Esophagus muscularis mucosa (tissue), 4 donors: ENCODE results near the gene RABGGTA. TPM values are rescaled to one million over a fixed set of nuclear protein-coding genes. Genes with fewer than 3 reads are reported as not detected.

ENCODE experiments used
- DNase-seq: peaks from one replicate; pipeline ENCODE4 v3.0.0-alpha.2; 2017; ENCODE audit errors: extremely low spot score
- H3K27ac ChIP-seq, 4 donors: fragments of 200-600 bp; sonication (generic); replicated peaks in 1 of 4; 1 replicate in 3 of 4; 2 replicates in 1 of 4; pipeline ENCODE4 v1.5.1; 2016 to 2019; ENCODE audit warnings: mild to moderate bottlenecking in 1 of 4
- H3K27me3 ChIP-seq, 4 donors: fragments of 200-600 bp; sonication (generic); one replicate each; pipeline versions ENCODE4 v1.5.1 to v1.6.0; 2016 to 2019
- H3K36me3 ChIP-seq, 4 donors: fragments of 200-600 bp; sonication (generic); one replicate each; pipeline ENCODE4 v1.5.1; 2016 to 2019
- H3K4me1 ChIP-seq, 4 donors: fragments of 200-600 bp; sonication (generic); one replicate each; pipeline ENCODE4 v1.5.1; 2016 to 2019
- H3K4me3 ChIP-seq, 4 donors: fragments of 200-600 bp; sonication (generic); 1 replicate in 2 of 4; 2 replicates in 2 of 4; pipeline ENCODE4 v1.5.1; 2016 to 2019; ENCODE audit warnings: mild to moderate bottlenecking in 4 of 4, moderate library complexity in 1 of 4
- H3K9me3 ChIP-seq, 4 donors: fragments of 200-600 bp; sonication (generic); 1 replicate in 3 of 4; 2 replicates in 1 of 4; pipeline ENCODE4 v1.5.1; 2016 to 2019
- EP300 ChIP-seq: sonication (generic); formaldehyde crosslinking; IDR thresholded peaks from one replicate; pipeline ENCODE4 v1.6.1; 2017; ENCODE audit warnings: antibody characterized with exemption
- POLR2A ChIP-seq: fragments of 450-650 bp; IDR thresholded peaks from one replicate; pipeline ENCODE4 v1.6.1; 2017; ENCODE audit warnings: antibody characterized with exemption, moderate library complexity, mild to moderate bottlenecking, low read depth
- POLR2AphosphoS5 ChIP-seq, 2 donors: sonication (generic); formaldehyde crosslinking; IDR thresholded peaks; one replicate each; pipeline ENCODE4 v1.6.1; 2017; ENCODE audit warnings: antibody characterized with exemption in 2 of 2
- WGBS: methylation state at CpG from one replicate; pipeline ENCODE4 v1.1.5; 2018; 5-methylcytosine and 5-hydroxymethylcytosine counted together
- intact Hi-C: fragments of 100-400 bp; cut with DNase I; formaldehyde crosslinking; loops from one replicate; pipeline ENCODE4 v1.15.1; 2023
- total RNA-seq, 4 donors: library from RNA; depleted of rRNA; stranded (reverse); fragments of >200 nt; gene quantifications; one replicate each; pipeline versions ENCODE4 v1.1.0 to v1.2.1, GENCODE V29; 2016
- TF ChIP-seq, protein P1 (sequence below), 3 experiments: fragments of 200-600 bp in 2 of 3; fragments of 450-650 bp in 1 of 3; sonication (generic) in 2 of 3; IDR thresholded peaks; one replicate each; pipeline ENCODE4 v1.5.1; 2017 to 2019; ENCODE audit warnings: antibody characterized with exemption in 3 of 3, mild to moderate bottlenecking in 2 of 3, moderate library complexity in 1 of 3

RABGGTA gene
- total RNA-seq, 4 donors from 2014 or later = 14.6 to 27.8 (median 20.3) TPM

- Histone ChIP-seq H3K9me3 (no peaks in the 10 kb centered on the region), H3K36me3 (peaks cover 20 to 61% (median 47%) of the 10 kb centered on the region in 4 donors), H3K27me3 (no peaks in the 10 kb centered on the region), H3K4me1 (peaks cover 0 to 7% (median 7%) of the 10 kb centered on the region in 4 donors), H3K4me3 (no peak overlapping the region), H3K27ac (no peak overlapping the region)
- 81% methylated on average over 18 of the region's 18 CpGs for WGBS
- TF ChIP-seq POLR2A (no peak), EP300 (no peak)
- TF ChIP-seq, protein P1, sequence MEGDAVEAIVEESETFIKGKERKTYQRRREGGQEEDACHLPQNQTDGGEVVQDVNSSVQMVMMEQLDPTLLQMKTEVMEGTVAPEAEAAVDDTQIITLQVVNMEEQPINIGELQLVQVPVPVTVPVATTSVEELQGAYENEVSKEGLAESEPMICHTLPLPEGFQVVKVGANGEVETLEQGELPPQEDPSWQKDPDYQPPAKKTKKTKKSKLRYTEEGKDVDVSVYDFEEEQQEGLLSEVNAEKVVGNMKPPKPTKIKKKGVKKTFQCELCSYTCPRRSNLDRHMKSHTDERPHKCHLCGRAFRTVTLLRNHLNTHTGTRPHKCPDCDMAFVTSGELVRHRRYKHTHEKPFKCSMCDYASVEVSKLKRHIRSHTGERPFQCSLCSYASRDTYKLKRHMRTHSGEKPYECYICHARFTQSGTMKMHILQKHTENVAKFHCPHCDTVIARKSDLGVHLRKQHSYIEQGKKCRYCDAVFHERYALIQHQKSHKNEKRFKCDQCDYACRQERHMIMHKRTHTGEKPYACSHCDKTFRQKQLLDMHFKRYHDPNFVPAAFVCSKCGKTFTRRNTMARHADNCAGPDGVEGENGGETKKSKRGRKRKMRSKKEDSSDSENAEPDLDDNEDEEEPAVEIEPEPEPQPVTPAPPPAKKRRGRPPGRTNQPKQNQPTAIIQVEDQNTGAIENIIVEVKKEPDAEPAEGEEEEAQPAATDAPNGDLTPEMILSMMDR (IDR thresholded peaks at IDR 0.05) = no peak
- no peak for DNase-seq
- intact Hi-C loops = no loop called here
Measured at GRCh38 chr14:24266344-24267244, 4.8 kb downstream of the RABGGTA start.

DNA sequence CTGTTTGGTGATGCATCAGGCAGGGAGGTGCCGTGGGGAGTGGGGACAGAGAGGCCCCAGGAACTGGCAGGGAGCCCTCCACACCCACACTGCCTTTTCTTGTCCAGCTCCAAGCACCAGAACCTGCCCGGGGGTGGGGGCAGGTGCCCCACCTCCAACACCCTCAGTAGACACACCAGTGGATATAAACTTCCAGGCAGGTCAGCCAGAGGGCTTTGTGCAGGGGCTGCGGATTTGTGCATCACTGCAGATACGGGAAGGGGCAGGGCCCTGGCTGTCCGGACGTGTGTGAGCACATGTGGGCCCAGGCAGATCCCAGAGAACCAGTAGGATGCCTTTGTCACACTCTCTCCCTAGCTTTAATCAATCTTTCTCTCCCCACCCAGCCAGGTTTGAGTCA is 7.1 kb downstream of the RABGGTA start:
- no peak for DNase-seq
- peaks cover 0 to 2% (median under 1%) of the 10 kb centered on the region in 4 donors for H3K4me1 ChIP-seq
- peaks cover 20 to 55% (median 41%) of the 10 kb centered on the region in 4 donors for H3K36me3 ChIP-seq
- H3K9me3 ChIP-seq = no peaks in the 10 kb centered on the region
- no peak overlapping the region for H3K27ac ChIP-seq
- H3K27me3 ChIP-seq = no peaks in the 10 kb centered on the region
- no peak for TF ChIP-seq EP300
- TF ChIP-seq POLR2A = no peak
- TF ChIP-seq, protein P1 (IDR thresholded peaks at IDR 0.05) = no peak
- TF ChIP-seq POLR2AphosphoS5 (IDR thresholded peaks at IDR 0.05) = no peak
- 79% methylated on average over 5 of the region's 6 CpGs for WGBS
- intact Hi-C loops = no loop called here
- H3K4me3 ChIP-seq = no peak overlapping the region

- WGBS = 77% methylated on average over 6 of the region's 6 CpGs
- TF ChIP-seq POLR2A (no peak), POLR2AphosphoS5 (IDR thresholded peaks at IDR 0.05) (no peak), EP300 (no peak)
- TF ChIP-seq, protein P1 (IDR thresholded peaks at IDR 0.05) = no peak
Measured at GRCh38 chr14:24263848-24264247, 7.5 kb downstream of the RABGGTA start.

DNA sequence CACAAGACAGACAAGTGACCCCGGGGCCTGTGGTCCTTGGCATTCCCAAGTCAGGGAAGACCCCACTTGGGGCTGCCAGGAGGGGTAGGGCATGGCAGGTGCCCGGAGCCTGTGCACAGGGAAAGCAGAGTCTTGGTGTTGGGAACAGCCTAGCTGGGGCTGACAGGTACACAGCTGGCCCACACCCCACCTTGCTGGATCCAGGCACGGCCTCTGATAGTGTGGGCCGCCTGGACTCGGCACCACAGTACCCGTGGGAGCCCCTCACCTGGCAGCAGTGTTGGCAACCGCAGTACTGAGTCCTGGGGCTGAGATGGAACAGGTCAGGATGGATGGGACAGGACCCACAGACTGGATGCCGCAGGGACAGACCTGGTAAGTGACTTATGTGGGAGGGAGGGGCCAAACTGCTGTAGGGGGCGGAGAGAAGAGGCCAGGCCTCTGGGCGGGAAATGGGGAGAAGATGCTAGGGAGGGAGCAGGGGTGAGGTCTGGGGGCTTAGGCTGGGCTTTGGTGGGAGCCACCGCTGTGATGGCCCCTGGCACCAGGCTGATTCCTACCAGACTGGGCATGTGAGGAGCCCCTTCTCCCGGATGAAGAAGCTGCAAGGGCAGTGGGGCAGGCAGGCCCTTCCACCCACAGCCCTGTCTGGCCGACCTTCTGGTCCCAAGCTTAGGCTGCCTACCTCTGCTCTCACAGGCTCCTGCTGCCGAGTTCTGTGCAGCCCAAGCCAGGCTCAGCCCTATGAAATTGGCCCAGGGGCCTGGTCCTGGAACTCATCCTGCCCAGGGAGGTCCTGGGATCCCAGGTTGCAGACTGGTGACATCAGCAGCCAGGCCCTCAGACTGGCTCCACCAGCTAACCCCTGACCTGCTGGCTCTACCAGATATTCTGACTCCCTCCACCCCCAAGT is 8.3 kb downstream of the RABGGTA start, which contains the start of gene TGM1:
TGM1 (minus strand) TSS at position 357 of the 913 bp plus-strand sequence. CDS start 825 bp downstream, outside the sequence.
- no peak for DNase-seq
- WGBS = 82% methylated on average over 10 of the region's 14 CpGs
- peaks cover 19 to 43% (median 29%) of the 10 kb centered on the region in 4 donors for H3K36me3 ChIP-seq

More at GRCh38 chr14:24263848-24264247, 7.5 kb downstream of the RABGGTA start:
- H3K27ac ChIP-seq = no peak overlapping the region
- peaks cover 20 to 51% (median 37%) of the 10 kb centered on the region in 4 donors for H3K36me3 ChIP-seq
- DNase-seq = no peak
- no peaks in the 10 kb centered on the region for H3K9me3 ChIP-seq
- H3K4me1 ChIP-seq = peaks cover 0 to 7% (median 2%) of the 10 kb centered on the region in 4 donors
- H3K27me3 ChIP-seq = no peaks in the 10 kb centered on the region
- intact Hi-C loops = no loop called here
- no peak overlapping the region for H3K4me3 ChIP-seq

More for the DNA sequence above, 8.3 kb downstream of the RABGGTA start, which contains the start of gene TGM1:
- TF ChIP-seq POLR2A (no peak), POLR2AphosphoS5 (IDR thresholded peaks at IDR 0.05) (no peak), EP300 (no peak)
- TF ChIP-seq, protein P1 (IDR thresholded peaks at IDR 0.05) = no peak
- Histone ChIP-seq H3K4me3 (no peak within 1 kb of the TSS), H3K4me1 (peaks cover 0 to 9% (median 2%) of the 10 kb centered on the region in 4 donors), H3K27me3 (no peaks in the 10 kb centered on the region), H3K9me3 (no peaks in the 10 kb centered on the region), H3K27ac (no peak within 1 kb of the TSS)
- intact Hi-C loops = no loop called here
